Osteoblast (primary cell): ENCODE results near the gene CBFA2T3. TPM values are rescaled to one million over a fixed set of nuclear protein-coding genes. Genes with fewer than 3 reads are reported as not detected.

Experiments
- DNase-seq: peaks from one replicate; pipeline ENCODE4 v3.0.0; 2011; ENCODE audit warnings: low spot score, mixed read lengths; ENCODE audit not compliant: insufficient read length; ENCODE audit errors: missing footprints
- H2AFZ ChIP-seq: 2 replicates; pipeline ENCODE4 v1.6.0; 2011; ENCODE audit warnings: mild to moderate bottlenecking, low read length
- H3K27ac ChIP-seq: 2 replicates; pipeline ENCODE4 v1.5.1; 2011; ENCODE audit warnings: mild to moderate bottlenecking, low read depth, low read length, moderate library complexity
- H3K27me3 ChIP-seq: 2 replicates; pipeline ENCODE4 v1.6.0; 2012; ENCODE audit warnings: mild to moderate bottlenecking, control low read depth, inconsistent platforms, low read length, moderate library complexity; ENCODE audit not compliant: insufficient read depth
- H3K36me3 ChIP-seq: 2 replicates; pipeline ENCODE4 v1.5.1; 2011; ENCODE audit warnings: mild to moderate bottlenecking, low read length, control low read depth, moderate library complexity; ENCODE audit not compliant: insufficient read depth
- H3K4me1 ChIP-seq: 2 replicates; pipeline ENCODE4 v1.5.1; 2011; ENCODE audit warnings: mild to moderate bottlenecking, low read length, control low read depth, moderate library complexity; ENCODE audit not compliant: insufficient read depth
- H3K4me2 ChIP-seq: 2 replicates; pipeline ENCODE4 v1.6.0; 2011; ENCODE audit warnings: mild to moderate bottlenecking, low read length; ENCODE audit not compliant: insufficient read depth
- H3K4me3 ChIP-seq: fragments of 200-600 bp; sonication (generic); 3 replicates; pipeline ENCODE4 v1.5.1; 2012; ENCODE audit warnings: mild to moderate bottlenecking, low read length, inconsistent platforms; ENCODE audit not compliant: insufficient read depth
- H3K79me2 ChIP-seq: 2 replicates; pipeline ENCODE4 v1.6.0; 2012; ENCODE audit warnings: mild to moderate bottlenecking, low read length, control low read depth, inconsistent platforms; ENCODE audit not compliant: insufficient read depth
- H3K9me3 ChIP-seq: 2 replicates; pipeline ENCODE4 v1.5.1; 2011; ENCODE audit warnings: low read depth, low read length, control low read depth
- H4K20me1 ChIP-seq: 2 replicates; pipeline ENCODE4 v1.6.0; 2012; ENCODE audit warnings: mild to moderate bottlenecking, low read length, control low read depth; ENCODE audit not compliant: insufficient read depth
- total RNA-seq: library from RNA; depleted of rRNA; stranded (reverse); fragments of >200 nt; gene quantifications from 2 replicates; pipeline ENCODE4 v1.2.3, GENCODE V29; 2012
- TF ChIP-seq, protein P1 (sequence below): IDR thresholded peaks from 2 replicates; pipeline ENCODE4 v1.5.1; 2011; ENCODE audit warnings: mild to moderate bottlenecking, low read depth, low read length, moderate library complexity; ENCODE audit errors: extremely low read depth

The CBFA2T3 gene
- total RNA-seq, 1 donor: not detected

DNA sequence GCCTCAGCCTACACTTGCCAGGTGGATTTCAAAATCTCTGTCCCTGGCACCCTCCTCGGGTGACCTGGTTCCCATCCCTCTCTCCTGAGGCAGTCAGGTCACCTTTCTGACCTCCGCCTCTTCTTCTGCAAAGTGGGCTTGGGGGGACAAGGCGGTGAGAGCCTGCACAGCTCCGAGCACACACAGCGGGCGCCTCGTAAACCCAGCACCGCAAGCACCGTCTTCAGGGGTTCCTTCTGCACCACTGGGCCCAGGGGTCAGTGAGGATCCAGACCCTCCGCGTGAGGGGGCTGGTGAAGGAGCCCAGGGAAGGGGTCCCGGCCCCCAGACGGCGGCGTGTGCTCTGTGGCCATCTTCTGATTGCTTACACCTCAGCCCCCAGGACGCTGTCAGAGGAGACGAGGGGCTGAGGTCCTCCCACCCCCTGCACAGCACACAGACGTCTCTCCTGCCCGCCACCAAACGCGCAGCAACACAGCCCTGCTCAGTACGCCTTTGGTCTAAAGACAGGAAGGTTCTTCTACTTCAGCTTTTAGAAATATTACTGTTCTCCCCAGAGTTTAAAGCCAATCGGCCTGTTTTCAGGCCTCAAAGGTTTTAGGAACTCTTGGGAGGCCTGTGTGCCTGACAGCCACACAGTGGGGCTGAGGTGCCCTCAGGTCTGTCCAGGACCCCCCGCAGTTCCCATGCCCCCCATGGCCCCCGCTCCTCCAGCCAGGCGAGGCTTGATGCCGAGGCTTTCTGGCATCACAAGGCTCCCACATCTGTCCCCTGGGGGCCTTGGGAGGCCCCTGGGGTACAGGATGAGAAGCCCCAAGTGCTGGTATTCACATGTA, 2.7 kb downstream of the CBFA2T3 start:
- TF ChIP-seq, protein P1, sequence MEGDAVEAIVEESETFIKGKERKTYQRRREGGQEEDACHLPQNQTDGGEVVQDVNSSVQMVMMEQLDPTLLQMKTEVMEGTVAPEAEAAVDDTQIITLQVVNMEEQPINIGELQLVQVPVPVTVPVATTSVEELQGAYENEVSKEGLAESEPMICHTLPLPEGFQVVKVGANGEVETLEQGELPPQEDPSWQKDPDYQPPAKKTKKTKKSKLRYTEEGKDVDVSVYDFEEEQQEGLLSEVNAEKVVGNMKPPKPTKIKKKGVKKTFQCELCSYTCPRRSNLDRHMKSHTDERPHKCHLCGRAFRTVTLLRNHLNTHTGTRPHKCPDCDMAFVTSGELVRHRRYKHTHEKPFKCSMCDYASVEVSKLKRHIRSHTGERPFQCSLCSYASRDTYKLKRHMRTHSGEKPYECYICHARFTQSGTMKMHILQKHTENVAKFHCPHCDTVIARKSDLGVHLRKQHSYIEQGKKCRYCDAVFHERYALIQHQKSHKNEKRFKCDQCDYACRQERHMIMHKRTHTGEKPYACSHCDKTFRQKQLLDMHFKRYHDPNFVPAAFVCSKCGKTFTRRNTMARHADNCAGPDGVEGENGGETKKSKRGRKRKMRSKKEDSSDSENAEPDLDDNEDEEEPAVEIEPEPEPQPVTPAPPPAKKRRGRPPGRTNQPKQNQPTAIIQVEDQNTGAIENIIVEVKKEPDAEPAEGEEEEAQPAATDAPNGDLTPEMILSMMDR: no peak
- Histone ChIP-seq H3K27ac (no peak overlapping the region), H2AFZ (no peak overlapping the region), H3K27me3 (peaks cover 36% of the 10 kb centered on the region), H3K4me2 (no peak overlapping the region), H4K20me1 (no peaks in the 10 kb centered on the region), H3K36me3 (no peaks in the 10 kb centered on the region), H3K4me1 (no peaks in the 10 kb centered on the region), H3K79me2 (no peaks in the 10 kb centered on the region), H3K9me3 (no peaks in the 10 kb centered on the region), H3K4me3 (no peak overlapping the region)
- DNase-seq: no peak

DNA sequence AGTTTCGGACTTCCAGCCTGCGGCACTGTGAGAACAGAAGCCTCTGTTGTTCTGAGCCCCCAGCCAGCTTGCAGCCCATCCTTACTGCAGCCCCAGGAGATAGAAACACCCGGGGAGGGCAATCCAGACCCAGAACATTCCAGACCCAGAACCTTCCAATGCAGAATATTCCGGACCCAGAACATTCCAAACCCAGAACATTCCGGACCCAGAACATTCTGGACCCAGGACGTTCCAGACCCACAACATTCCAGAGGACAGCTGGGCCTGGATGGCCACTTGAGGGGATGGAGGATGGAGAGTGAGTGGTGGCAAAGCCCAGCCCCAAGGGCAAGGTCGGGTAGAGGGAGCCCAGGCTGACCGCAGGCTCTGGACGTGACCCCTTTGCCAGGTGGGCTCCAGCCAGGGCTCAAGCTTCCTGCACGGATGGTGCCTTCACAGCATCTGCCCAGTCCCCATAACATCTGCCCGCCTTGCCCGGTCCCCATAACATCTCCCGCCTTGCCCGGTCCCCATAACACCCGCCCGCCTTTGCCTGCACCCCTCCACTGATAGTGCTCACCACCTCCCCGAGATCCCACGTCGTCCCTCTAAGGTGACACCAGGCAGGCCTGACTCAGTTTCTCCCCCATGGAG, 3.5 kb downstream of the CBFA2T3 start:
- H4K20me1 ChIP-seq: no peaks in the 10 kb centered on the region
- no peaks in the 10 kb centered on the region for H3K36me3 ChIP-seq
- no peaks in the 10 kb centered on the region for H3K4me1 ChIP-seq
- no peaks in the 10 kb centered on the region for H3K79me2 ChIP-seq
- no peak overlapping the region for H3K4me3 ChIP-seq
- no peak overlapping the region for H2AFZ ChIP-seq
- H3K9me3 ChIP-seq: no peaks in the 10 kb centered on the region
- peaks cover 42% of the 10 kb centered on the region for H3K27me3 ChIP-seq
- no peak overlapping the region for H3K27ac ChIP-seq
- DNase-seq: no peak
- TF ChIP-seq, protein P1: no peak
- H3K4me2 ChIP-seq: no peak overlapping the region

DNA sequence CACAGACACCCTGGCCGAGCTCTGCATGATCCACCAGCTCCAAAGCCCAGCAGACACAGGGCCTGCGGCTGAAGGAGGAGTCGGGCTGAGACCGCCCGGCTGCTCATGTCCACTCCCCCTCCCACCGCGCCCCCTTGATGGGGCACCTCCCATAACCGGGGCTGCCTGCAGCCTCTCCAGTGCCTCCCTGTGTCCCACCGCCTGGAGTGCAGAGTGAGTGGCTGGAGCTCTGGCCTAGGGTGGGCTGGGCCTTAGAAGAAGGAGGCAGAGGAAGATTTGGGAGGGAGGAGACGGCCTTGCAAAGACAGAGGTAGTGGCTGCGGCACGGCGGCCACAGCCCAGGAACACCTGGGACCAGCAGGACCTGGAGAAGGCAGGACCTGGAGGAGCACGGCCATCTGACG, 4.0 kb downstream of the CBFA2T3 start:
- Histone ChIP-seq H3K4me1 (no peaks in the 10 kb centered on the region), H3K4me3 (no peak overlapping the region), H3K79me2 (no peaks in the 10 kb centered on the region), H2AFZ (no peak overlapping the region), H3K36me3 (no peaks in the 10 kb centered on the region), H3K9me3 (no peaks in the 10 kb centered on the region), H3K27ac (no peak overlapping the region), H3K27me3 (peaks cover 42% of the 10 kb centered on the region), H3K4me2 (no peak overlapping the region), H4K20me1 (no peaks in the 10 kb centered on the region)
- no peak for DNase-seq
- TF ChIP-seq, protein P1: no peak

DNA sequence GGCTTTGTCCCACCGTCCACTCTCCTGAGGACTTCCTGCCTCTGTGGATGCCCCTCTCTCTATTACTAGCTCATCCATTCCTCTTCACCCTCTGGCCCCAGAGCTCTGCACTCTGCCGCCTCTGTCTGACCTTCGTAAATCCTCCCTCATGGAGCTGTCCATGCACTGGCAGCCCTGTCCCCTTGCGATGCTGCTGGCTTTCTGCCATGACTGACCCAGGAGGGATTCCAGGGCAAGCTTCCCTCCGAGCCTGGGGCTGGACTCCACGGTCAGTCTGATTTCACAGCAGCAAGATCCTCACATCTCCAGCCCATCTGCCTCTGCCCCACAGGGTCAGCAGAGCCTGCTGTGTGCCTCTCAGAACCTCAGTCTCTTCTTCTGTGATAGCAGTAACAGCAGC, 4.7 kb downstream of the CBFA2T3 start:
- TF ChIP-seq, protein P1: no peak
- H3K4me2 ChIP-seq: no peak overlapping the region
- H2AFZ ChIP-seq: no peak overlapping the region
- no peak overlapping the region for H3K27ac ChIP-seq
- H3K4me3 ChIP-seq: no peak overlapping the region
- no peaks in the 10 kb centered on the region for H3K4me1 ChIP-seq
- H3K9me3 ChIP-seq: no peaks in the 10 kb centered on the region
- no peak for DNase-seq
- no peaks in the 10 kb centered on the region for H3K79me2 ChIP-seq
- H3K36me3 ChIP-seq: no peaks in the 10 kb centered on the region
- peaks cover 37% of the 10 kb centered on the region for H3K27me3 ChIP-seq
- no peaks in the 10 kb centered on the region for H4K20me1 ChIP-seq
